Liver (tissue), 9 donors: Measurements from ENCODE around the gene DOCK9. TPM values are rescaled to one million over a fixed set of nuclear protein-coding genes. Genes with fewer than 3 reads are reported as not detected.

ENCODE experiments used
- DNase-seq: peaks from one replicate; pipeline ENCODE4 v3.0.0-alpha.2; 2017; ENCODE audit warnings: low spot score
- H3K27ac ChIP-seq, 2 donors: one replicate each; pipeline ENCODE4 v1.7.0; 2013; ENCODE audit warnings: inconsistent platforms in 2 of 2, low read length in 2 of 2, control low read depth in 1 of 2, low read depth in 1 of 2, mild to moderate bottlenecking in 1 of 2
- H3K27me3 ChIP-seq, 4 donors: one replicate each; pipeline versions ENCODE4 v1.6.1 to v1.7.0; 2013; ENCODE audit warnings: low read length in 3 of 4, inconsistent platforms in 1 of 4, mild to moderate bottlenecking in 1 of 4, moderate library complexity in 1 of 4; ENCODE audit not compliant: control insufficient read depth in 4 of 4, insufficient read depth in 4 of 4
- H3K36me3 ChIP-seq, 4 donors: one replicate each; pipeline versions ENCODE4 v1.6.1 to v1.7.0; 2013; ENCODE audit warnings: low read length in 3 of 4, mild to moderate bottlenecking in 3 of 4, low read depth in 1 of 4, moderate library complexity in 1 of 4; ENCODE audit not compliant: control insufficient read depth in 4 of 4, insufficient read depth in 3 of 4
- H3K4me1 ChIP-seq, 4 donors: one replicate each; pipeline versions ENCODE4 v1.6.1 to v1.7.0; 2013; ENCODE audit warnings: low read length in 3 of 4, mild to moderate bottlenecking in 3 of 4, moderate library complexity in 1 of 4; ENCODE audit not compliant: control insufficient read depth in 4 of 4, insufficient read depth in 4 of 4
- H3K4me3 ChIP-seq, 3 donors: one replicate each; pipeline versions ENCODE4 v1.6.1 to v1.7.0; 2013; ENCODE audit warnings: low read length in 3 of 3, control low read depth in 1 of 3, low read depth in 1 of 3, mild to moderate bottlenecking in 1 of 3
- H3K9ac ChIP-seq, 2 donors: one replicate each; pipeline ENCODE4 v1.7.0; 2013; ENCODE audit warnings: low read length in 2 of 2, mild to moderate bottlenecking in 2 of 2, moderate library complexity in 2 of 2, control low read depth in 1 of 2, low read depth in 1 of 2
- H3K9me3 ChIP-seq, 4 donors: one replicate each; pipeline versions ENCODE4 v1.6.1 to v1.7.0; 2013; ENCODE audit warnings: low read length in 3 of 4; ENCODE audit not compliant: control insufficient read depth in 4 of 4
- ATF3 ChIP-seq: IDR thresholded peaks from 2 replicates; pipeline ENCODE4 v1.6.1; 2016; ENCODE audit warnings: antibody characterized with exemption
- EGR1 ChIP-seq, 2 donors: IDR thresholded peaks; 2 replicates each; pipeline ENCODE4 v1.6.1; 2016 to 2018; ENCODE audit warnings: antibody characterized with exemption in 2 of 2, low read depth in 2 of 2
- FOXA2 ChIP-seq: IDR thresholded peaks from 2 replicates; pipeline ENCODE4 v1.6.1; 2016; ENCODE audit warnings: antibody characterized with exemption
- HNF4G ChIP-seq: IDR thresholded peaks from 2 replicates; pipeline ENCODE4 v1.6.1; 2016; ENCODE audit warnings: antibody characterized with exemption
- JUND ChIP-seq, 2 donors: IDR thresholded peaks; 2 replicates each; pipeline ENCODE4 v1.6.1; 2016; ENCODE audit warnings: antibody characterized with exemption in 2 of 2
- NR2F2 ChIP-seq: IDR thresholded peaks from 2 replicates; pipeline ENCODE4 v1.6.1; 2016; ENCODE audit warnings: antibody characterized with exemption
- RAD21 ChIP-seq, 2 donors: IDR thresholded peaks; 2 replicates each; pipeline ENCODE4 v1.6.1; 2016; ENCODE audit warnings: antibody characterized with exemption in 2 of 2, mild to moderate bottlenecking in 2 of 2
- REST ChIP-seq: IDR thresholded peaks from 2 replicates; pipeline ENCODE4 v1.6.1; 2016; ENCODE audit warnings: antibody characterized with exemption, mild to moderate bottlenecking
- SP1 ChIP-seq: IDR thresholded peaks from 2 replicates; pipeline ENCODE4 v1.6.1; 2018; ENCODE audit warnings: antibody characterized with exemption, mild to moderate bottlenecking
- TAF1 ChIP-seq: conservative IDR thresholded peaks from 2 replicates; pipeline ENCODE4 v1.6.1; 2016; ENCODE audit warnings: antibody characterized with exemption, mild to moderate bottlenecking
- YY1 ChIP-seq: IDR thresholded peaks from 2 replicates; pipeline ENCODE4 v1.6.1; 2016; ENCODE audit warnings: antibody characterized with exemption, mild to moderate bottlenecking
- WGBS: extraction: QIAGEN DNeasy Blood & Tissue Kit; methylation state at CpG from one replicate; pipeline ENCODE4 v1.1.7; 2013; 5-methylcytosine and 5-hydroxymethylcytosine counted together
- polyA plus RNA-seq, 2 donors: library from polyadenylated mRNA; stranded (reverse) in 1 of 2; unstranded in 1 of 2; fragments of 200-250 nt in 1 of 2; fragments of >200 nt in 1 of 2; fragmentation: Nextera tagmentation in 1 of 2; extraction: Ambion mirVana in 1 of 2; gene quantifications; one replicate each; pipeline versions ENCODE4 v1.2.1 to v1.2.3, GENCODE V29; 2013 to 2015
- total RNA-seq, 2 donors: library from RNA; depleted of rRNA; stranded (reverse); fragments of >200 nt; gene quantifications; one replicate each; pipeline ENCODE4 v1.2.3, GENCODE V29; 2014
- TF ChIP-seq, protein P1 (sequence below): fragments of 150-350 bp; IDR thresholded peaks from 2 replicates; pipeline ENCODE4 v1.5.1; 2017; ENCODE audit warnings: improper control_type of control experiment, low read depth, low read length; ENCODE audit not compliant: missing input control
- TF ChIP-seq, protein P2 (sequence below): IDR thresholded peaks from 2 replicates; pipeline ENCODE4 v1.6.1; 2016; ENCODE audit warnings: antibody characterized with exemption
- TF ChIP-seq, protein P3 (sequence below): IDR thresholded peaks from 2 replicates; pipeline ENCODE4 v1.6.1; 2016; ENCODE audit warnings: antibody characterized with exemption
- donor health status: healthy.
- donor health status: healthy.
- donor health status: healthy.
- donor health status: healthy.
- donor health status: healthy.

Gene DOCK9
- total and polyA plus RNA-seq, 4 donors, result 5.4 to 31.3 (median 10.6) TPM

DNA sequence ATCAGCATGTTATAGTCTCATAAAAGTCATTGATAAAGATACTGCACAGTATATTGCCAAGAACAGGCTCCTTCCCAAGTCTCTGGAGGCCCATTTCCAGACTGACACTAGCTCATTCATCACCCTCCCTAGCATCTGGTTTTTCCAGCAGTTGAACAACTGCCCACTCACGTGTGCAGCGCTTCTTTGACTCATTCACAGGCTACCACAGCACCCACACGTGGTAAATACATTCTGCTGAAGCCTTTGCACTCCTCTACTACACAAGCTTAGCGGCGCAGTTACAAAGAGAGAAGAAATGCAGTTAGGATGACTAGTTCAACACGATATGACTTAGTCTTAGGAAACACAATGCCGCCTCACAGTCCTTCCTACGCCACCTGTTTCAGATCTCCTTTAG is 87.7 kb downstream of the DOCK9 start:
- no peak for TF ChIP-seq TAF1
- no peak for TF ChIP-seq FOXA2
- no peak for TF ChIP-seq YY1
- TF ChIP-seq RAD21 (IDR thresholded peaks at IDR 0.05), result no peak
- no peak for TF ChIP-seq REST
- TF ChIP-seq, protein P1, sequence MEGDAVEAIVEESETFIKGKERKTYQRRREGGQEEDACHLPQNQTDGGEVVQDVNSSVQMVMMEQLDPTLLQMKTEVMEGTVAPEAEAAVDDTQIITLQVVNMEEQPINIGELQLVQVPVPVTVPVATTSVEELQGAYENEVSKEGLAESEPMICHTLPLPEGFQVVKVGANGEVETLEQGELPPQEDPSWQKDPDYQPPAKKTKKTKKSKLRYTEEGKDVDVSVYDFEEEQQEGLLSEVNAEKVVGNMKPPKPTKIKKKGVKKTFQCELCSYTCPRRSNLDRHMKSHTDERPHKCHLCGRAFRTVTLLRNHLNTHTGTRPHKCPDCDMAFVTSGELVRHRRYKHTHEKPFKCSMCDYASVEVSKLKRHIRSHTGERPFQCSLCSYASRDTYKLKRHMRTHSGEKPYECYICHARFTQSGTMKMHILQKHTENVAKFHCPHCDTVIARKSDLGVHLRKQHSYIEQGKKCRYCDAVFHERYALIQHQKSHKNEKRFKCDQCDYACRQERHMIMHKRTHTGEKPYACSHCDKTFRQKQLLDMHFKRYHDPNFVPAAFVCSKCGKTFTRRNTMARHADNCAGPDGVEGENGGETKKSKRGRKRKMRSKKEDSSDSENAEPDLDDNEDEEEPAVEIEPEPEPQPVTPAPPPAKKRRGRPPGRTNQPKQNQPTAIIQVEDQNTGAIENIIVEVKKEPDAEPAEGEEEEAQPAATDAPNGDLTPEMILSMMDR, result no peak
- TF ChIP-seq EGR1 (IDR thresholded peaks at IDR 0.05; ENCODE audit: low read depth in 2 of 2), result no peak
- TF ChIP-seq JUND (IDR thresholded peaks at IDR 0.05), result no peak
- TF ChIP-seq HNF4G, result no peak
- TF ChIP-seq, protein P2, sequence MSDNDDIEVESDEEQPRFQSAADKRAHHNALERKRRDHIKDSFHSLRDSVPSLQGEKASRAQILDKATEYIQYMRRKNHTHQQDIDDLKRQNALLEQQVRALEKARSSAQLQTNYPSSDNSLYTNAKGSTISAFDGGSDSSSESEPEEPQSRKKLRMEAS, result no peak
- TF ChIP-seq, protein P3, sequence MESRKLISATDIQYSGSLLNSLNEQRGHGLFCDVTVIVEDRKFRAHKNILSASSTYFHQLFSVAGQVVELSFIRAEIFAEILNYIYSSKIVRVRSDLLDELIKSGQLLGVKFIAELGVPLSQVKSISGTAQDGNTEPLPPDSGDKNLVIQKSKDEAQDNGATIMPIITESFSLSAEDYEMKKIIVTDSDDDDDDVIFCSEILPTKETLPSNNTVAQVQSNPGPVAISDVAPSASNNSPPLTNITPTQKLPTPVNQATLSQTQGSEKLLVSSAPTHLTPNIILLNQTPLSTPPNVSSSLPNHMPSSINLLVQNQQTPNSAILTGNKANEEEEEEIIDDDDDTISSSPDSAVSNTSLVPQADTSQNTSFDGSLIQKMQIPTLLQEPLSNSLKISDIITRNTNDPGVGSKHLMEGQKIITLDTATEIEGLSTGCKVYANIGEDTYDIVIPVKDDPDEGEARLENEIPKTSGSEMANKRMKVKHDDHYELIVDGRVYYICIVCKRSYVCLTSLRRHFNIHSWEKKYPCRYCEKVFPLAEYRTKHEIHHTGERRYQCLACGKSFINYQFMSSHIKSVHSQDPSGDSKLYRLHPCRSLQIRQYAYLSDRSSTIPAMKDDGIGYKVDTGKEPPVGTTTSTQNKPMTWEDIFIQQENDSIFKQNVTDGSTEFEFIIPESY, result no peak
- TF ChIP-seq NR2F2, result no peak
- TF ChIP-seq SP1, result no peak
- no peak for TF ChIP-seq ATF3
- Histone ChIP-seq H3K4me3 (no peak overlapping the region), H3K4me1 (no peaks in the 10 kb centered on the region), H3K9ac (no peak overlapping the region), H3K36me3 (peaks cover 0 to 2% (median 0%) of the 10 kb centered on the region in 4 donors), H3K9me3 (no peaks in the 10 kb centered on the region), H3K27ac (no peak overlapping the region), H3K27me3 (no peaks in the 10 kb centered on the region)
- 89% methylated on average over 8 of the region's 8 CpGs for WGBS
- no peak for DNase-seq

DNA sequence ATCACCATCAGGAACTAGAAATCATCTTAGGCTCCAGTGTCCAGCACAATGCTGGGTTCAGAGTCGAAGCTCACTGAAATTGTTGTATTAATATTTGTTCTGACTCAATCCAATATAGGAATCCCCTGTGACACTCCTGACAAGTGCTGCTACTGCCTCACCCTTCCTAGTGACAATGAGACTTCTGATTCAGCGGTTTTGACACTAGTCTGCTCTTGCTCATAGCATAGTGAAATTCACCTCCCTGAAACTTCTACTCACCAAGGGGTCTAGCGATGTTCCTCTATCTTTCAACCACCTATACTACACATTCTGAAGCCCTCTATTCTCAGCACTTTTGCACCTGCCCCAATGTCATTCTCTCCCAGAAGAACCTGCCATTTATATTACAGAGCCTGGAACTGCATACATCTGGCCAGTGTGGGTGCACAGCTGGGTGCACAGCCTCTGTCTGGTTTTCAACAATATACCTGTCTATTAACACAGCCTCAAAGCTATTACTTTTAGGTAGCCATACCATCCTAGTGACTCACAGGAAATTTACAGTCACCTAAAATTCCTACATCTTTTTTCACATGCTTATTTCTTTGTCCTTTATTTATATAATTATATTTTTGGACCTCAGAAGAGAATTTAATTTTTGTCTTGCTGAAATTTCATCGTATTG is 88.3 kb downstream of the DOCK9 start:
- 94% methylated on average over 4 of the region's 4 CpGs for WGBS
- TF ChIP-seq YY1, result no peak
- H3K36me3 ChIP-seq, result peaks cover 0 to 5% (median 4%) of the 10 kb centered on the region in 4 donors
- H3K9ac ChIP-seq, result no peak overlapping the region
- DNase-seq, result no peak
- H3K4me1 ChIP-seq, result no peaks in the 10 kb centered on the region
- H3K9me3 ChIP-seq, result no peaks in the 10 kb centered on the region
- no peak overlapping the region for H3K27ac ChIP-seq
- H3K4me3 ChIP-seq, result no peak overlapping the region
- no peaks in the 10 kb centered on the region for H3K27me3 ChIP-seq
